ENCODE measurements around the gene EHMT2.

The EHMT2 gene

GRCh38 chr6:31888276-31889258 is 8.9 kb downstream of the EHMT2 start:
- peak in 1 of 2 experiments; percentile 44 for DNase-seq

DNA sequence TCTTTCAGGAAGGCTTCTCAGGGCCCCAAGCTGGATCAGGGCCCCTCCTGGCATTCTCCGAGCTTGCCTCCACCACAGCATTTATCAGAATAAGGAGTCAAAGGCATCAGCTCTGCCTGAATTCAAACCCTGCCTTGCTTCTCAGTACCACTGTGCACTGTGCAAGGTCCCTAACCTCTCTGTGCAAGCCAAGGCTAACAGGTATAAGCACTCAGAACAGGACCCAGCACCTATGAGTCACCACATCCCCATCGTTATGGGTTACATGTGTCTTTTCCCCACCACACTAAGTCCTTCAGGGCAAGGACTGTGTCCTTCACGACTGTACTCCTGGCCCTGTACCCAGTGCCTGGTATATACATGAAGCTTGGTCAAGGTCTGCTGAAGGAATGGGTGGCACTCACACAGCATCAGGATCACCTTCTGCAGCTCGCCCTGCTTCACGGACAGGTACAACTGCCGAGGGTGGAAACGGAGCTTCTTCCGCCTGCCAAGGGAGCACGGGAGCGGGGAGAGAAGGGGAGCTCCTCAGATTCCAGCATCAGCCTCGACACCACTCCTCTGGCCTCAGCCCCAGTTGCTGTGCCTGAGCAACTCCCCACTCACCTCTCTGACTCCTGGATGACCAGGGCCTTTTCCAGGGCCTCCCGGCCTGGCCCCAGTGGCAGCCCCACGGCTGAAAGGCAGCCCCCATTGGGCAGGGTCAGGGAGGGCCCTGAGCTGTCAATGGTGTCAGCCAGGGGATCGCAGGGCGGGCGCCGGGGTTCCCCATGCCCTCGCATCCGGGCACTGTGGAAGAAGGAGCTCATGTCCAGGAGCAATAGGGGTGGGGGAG is 10.1 kb downstream of the EHMT2 start:
- DNase-seq, result no peak

DNA sequence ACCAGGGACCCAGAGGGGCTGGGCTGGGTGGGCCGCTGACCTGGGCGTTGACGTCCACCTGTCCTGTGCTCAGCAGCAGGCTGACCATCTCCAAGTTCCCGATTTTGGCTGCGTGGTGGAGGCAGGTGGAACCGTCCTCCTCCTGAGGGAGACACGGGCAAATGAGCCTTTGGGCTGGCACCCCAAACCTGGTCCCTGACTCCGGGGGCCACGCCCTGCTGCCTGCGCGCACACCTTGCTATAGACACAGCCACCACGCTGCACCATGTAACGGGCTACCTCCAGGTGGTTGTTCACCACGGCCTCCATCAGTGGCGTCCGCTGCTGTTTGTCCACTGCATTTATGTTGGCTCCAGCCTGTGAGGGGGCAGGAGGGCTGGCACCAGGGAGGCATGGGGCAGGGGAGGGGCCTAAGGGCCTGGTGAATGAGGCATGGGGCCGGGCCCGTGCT is 10.9 kb downstream of the EHMT2 start:
- no peak for DNase-seq

GRCh38 chr6:31884528-31885035 is 12.9 kb downstream of the EHMT2 start:
- DNase-seq, result no peak

DNA sequence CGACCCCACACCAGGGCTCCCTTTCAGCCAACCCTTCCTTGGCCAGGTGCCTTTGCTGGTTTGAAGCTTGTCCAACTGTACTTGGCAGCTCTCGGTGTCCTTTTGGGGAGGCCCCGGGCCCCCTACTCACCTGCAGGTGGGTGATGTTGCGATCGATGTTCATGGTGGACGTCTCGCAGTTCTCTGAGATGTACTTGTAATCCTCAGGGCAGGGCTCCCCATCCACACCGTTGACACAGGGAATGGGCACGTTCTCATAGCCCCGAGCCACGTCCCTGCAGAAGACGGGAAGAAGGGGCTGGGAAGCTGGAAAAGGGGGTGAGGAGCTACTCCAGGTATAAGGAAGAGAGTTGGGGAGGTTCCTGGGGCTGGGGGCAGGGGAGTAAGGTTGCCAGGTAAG is 13.8 kb downstream of the EHMT2 start:
- no peak for DNase-seq

- DNase-seq, result no peak
Observed at GRCh38 chr6:31882344-31882743, 15.2 kb downstream of the EHMT2 start.

GRCh38 chr6:31881136-31881859 is 16.2 kb downstream of the EHMT2 start:
- DNase-seq, result no peak

GRCh38 chr6:31880616-31881015 is 16.9 kb downstream of the EHMT2 start:
- no peak for DNase-seq

- DNase-seq, result no peak
Observed at GRCh38 chr6:31879901-31880300, 17.6 kb downstream of the EHMT2 start.

DNA sequence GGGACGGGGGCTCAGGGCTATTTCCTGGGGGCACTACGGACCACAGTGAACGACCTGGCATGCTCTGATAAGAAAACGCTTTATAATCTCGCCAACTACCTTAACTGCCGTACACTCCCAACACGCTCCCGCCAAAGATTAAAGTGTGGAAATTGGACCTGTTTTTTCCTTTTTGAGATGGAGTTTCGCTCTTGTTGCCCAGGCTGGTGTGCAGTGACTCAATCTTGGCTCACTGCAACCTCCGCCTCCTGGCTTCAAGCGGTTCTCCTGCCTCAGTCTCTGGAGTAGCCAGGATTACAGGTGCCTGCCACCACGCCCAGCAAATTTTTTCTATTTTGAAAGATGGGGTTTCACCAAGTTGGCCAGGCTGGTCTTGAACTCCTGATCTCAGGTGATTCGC is 18.4 kb downstream of the EHMT2 start:
- no peak for DNase-seq

- DNase-seq, result no peak
Observed at GRCh38 chr6:31878726-31879125, 18.8 kb downstream of the EHMT2 start, which contains the start of gene SLC44A4. Gene SLC44A4 (minus strand): TSS chr6:31878997. CDS start chr6:31878980, 17 bp downstream.

DNA sequence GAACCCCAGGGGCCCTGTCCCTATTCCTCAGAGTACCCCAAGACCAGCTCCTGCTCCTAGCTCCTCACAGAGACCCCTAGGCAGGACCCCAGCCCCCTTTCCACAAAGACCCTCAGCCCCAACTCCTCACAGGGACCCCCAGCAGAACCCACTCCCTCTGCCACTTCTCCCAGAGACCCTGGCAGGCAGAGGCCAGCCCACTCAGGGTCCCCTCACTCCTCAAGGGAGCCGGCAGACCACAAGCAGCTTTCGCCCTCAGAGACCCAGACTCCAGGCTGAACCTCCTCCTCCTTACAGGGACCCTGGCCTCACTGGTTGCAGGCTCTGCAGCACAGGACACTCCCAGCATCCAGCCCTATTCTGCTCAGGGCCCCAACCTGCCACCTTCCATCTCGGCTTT is 19.3 kb downstream of the EHMT2 start:
- no peak for DNase-seq

DNA sequence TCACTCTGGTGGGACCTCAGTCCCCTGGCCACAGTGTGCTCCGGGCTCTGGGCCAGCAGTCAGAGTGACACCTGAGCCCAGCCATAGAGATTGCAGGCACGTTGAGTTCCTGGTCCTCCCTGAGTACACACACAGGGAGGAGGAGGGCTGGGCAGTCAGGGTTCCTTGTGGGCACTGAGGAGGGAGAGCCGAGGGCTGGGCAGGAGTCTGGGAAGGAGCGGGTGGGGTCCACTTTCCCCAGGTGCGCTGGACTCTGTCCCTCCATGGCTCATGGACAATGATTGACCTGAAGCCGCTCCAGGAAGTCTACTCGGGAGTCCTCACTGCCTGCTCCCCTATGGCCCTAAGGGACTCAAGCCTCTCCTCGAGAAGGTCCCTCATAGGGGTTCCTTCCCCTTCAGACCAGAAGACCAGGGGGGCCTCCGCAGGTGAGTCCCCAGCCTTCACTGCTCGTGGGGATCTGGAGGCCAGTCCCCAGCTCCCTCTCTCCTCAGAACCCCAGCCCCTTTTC is 19.8 kb downstream of the EHMT2 start:
- no peak for DNase-seq

DNA sequence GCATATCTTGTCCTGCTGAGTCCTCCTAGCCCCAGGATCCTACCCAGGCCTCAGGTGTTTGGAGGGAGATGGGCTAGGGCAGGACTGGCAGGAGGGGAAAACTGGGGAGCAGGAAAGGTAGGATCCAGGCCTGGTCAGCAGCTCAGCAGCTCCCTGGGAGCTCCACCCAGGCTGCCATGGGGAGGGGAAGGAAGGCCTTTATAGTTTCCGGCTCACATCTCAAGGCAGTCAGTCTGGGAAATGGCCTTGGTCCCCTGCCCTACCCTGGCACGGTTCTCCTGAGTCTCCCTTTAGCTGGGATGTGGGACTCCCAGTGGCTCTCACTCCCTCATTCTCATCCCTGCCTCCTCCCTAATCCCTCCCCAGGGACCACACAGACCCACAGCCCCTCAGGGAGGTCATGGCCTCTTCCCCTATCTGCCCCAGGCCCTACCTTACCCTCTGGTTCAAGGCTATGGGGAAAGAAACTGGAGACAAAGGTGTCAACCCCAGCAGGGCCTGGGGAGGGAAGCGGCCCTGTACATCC is 20.3 kb downstream of the EHMT2 start:
- DNase-seq, result no peak

- no peak for DNase-seq
Observed at GRCh38 chr6:31876357-31876756, 21.1 kb downstream of the EHMT2 start.

DNA sequence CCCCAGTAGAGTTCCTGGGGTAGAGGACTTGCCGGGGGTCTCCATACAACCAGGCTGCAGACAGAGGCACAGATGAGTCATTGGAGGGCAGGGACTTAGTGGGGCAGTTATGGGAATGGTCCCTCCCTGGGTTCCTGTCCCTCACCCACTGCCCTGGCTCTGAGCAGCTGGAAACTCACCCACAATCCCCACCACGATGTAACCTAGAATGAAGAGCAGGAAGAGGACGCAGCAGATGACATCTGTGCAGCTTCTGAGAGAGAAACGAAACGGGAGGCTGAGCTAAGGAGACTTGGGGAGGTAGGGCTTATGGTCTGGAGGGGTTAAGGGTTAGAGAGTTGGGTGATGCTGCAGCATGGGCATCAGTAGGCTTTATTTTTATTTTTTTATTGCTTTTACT is 21.6 kb downstream of the EHMT2 start:
- no peak for DNase-seq

DNA sequence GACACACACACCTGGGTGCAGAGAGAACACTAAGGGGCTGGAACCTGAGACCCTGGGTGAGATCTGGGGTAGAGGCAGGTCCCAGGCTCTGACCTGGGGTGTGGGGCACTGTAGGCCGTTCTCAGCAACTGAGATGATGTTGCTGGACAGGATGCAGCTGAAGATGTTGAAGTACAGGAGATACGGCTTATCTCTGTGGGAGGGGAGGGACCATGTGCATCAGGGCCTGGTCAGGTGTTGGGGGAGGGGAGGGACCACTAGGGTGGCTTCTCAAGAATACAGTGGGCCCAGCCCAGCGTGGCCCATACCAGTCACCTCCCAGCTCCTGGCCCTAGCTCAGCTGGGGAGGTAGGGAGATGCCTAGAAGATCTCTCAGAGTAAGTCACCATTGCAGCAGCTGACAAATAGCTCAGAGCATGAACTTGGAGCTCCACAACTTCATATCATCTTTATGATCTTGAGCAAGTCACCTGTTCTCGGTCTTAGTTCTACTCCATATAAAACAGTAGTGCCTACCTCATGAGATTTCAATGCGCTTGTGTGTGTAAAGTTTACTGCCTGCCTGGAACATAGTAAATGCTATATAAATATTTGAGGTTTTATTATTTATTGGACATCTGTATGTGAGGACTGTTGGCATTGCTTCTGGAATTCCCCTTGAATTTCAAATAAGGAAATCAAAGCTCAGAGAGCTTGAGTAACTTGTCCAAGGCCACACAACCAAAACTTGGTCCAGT is 22.5 kb downstream of the EHMT2 start:
- DNase-seq, result no peak

DNA sequence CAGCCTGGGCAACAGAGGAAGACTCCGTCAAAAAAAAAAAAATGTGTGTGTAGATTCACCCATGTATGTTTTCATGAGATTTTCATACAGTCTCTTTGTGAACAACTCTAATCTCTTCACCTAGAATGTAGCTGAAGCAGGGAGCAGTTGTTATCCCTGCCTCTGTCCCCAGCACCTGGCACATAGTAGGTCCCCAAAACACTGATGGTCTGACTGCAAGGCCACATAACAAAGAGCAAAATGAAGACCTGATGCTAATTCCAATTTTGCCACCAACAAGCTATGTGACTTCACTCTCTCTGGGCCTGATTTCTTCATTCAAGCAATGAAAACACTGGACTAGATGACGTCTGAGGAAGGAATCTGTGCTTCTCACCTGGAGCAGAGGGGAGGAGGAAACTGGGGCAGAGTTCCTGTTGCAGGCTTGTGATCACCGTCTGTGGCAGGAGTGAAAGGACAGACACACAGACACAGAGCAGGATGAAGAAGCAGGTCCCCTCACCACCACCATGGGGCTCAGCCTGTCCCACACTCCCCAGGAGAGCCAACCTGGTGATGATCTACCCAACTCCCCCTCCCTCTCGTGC is 23.3 kb downstream of the EHMT2 start:
- DNase-seq, result no peak

GRCh38 chr6:31871046-31871659 is 26.3 kb downstream of the EHMT2 start:
- DNase-seq, result no peak

- DNase-seq, result no peak
Observed at GRCh38 chr6:31870385-31870921, 27.0 kb downstream of the EHMT2 start.
